Endothelial cell (in vitro differentiated cells): Measurements from ENCODE around the gene C1orf159. TPM values are rescaled to one million over a fixed set of nuclear protein-coding genes. Genes with fewer than 3 reads are reported as not detected.
"Not testable (repeated sequence)": the region's sequence is repeated elsewhere in the genome, so short reads cannot be mapped to it uniquely, and the experiment has no call there.

Source experiments
- DNase-seq: peaks from one replicate; pipeline ENCODE4 v3.0.0; 2021; ENCODE audit warnings: low spot score
- H3K27ac Mint-ChIP-seq: one replicate; pipeline ENCODE4 v1.8.0; 2021; ENCODE audit warnings: mixed read lengths, inconsistent platforms; ENCODE audit not compliant: unreplicated experiment
- H3K27me3 Mint-ChIP-seq: one replicate; pipeline ENCODE4 v1.8.0; 2021; ENCODE audit warnings: mild to moderate bottlenecking, moderate library complexity, mixed read lengths, inconsistent platforms; ENCODE audit not compliant: unreplicated experiment
- H3K36me3 Mint-ChIP-seq: one replicate; pipeline ENCODE4 v1.8.0; 2021; ENCODE audit warnings: mild to moderate bottlenecking, low read depth, mixed read lengths, inconsistent platforms; ENCODE audit not compliant: unreplicated experiment
- H3K4me1 Mint-ChIP-seq: one replicate; pipeline ENCODE4 v1.8.0; 2021; ENCODE audit warnings: mild to moderate bottlenecking, mixed read lengths, inconsistent platforms; ENCODE audit not compliant: unreplicated experiment
- H3K4me3 Mint-ChIP-seq: one replicate; pipeline ENCODE4 v1.8.0; 2021; ENCODE audit warnings: mild to moderate bottlenecking, mixed read lengths, inconsistent platforms; ENCODE audit not compliant: unreplicated experiment
- H3K9me3 Mint-ChIP-seq: one replicate; pipeline ENCODE4 v1.8.0; 2021; ENCODE audit warnings: mixed read lengths, inconsistent platforms; ENCODE audit not compliant: unreplicated experiment
- total RNA-seq: library from RNA; stranded (reverse); fragmentation: NEBNext Ultra II Directional; extraction: Animal tissue kit (Norgen Biotek cat#: 25700); gene quantifications from one replicate; pipeline ENCODE4 v1.2.1, GENCODE V29; 2021; ENCODE audit not compliant: unreplicated experiment
- TF ChIP-seq, protein P1 (sequence below): fragments of 200-600 bp; sonication (generic); IDR thresholded peaks from one replicate; pipeline ENCODE4 v1.5.0; 2021; ENCODE audit warnings: antibody characterized with exemption; ENCODE audit not compliant: unreplicated experiment

Gene C1orf159
- total RNA-seq, 1 donor from 2014 or later, result 16.6 TPM

DNA sequence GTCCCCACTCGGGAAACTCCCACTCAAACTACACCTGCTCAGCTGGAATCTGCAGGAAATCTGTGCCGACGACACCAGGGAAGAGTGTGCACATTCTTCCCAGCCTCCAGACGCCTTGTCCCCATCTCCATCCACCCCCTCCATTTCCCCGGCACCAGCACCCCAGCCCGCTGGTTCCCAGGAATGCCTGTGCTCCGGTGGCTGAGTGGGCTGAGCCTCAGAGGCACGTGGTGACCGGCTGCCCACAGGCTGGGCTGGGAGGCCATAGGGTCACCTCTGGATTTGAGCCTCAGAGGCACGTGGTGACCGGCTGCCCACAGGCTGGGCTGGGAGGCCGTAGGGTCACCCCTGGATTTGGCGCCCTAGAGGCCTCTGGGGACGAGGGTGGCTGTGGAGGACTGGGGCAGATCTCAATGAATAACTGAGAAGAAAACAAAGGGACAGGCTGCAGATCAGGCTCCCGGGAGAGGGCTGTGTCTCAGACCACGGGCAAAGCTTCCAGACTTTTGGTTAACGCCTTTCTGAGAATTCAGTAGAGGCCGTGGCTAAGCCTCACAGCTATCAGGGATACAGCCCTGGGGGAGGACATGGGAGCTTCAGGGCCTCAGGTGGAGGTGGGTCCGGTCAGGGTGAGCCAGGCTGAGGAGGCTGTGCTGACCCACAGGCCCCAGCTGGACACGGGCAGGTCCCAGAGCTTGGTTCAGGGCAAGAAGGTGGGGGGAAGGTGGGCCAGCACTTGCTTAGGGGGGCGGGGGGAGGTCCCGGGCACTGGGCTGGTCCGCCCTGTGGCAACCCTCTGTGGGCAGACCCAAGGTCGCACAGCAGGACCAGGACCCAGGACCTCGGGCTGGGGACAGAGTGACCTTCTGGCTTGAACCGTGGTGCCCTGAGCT lies 40.5 kb upstream of the C1orf159 start:
- Mint-ChIP-seq H3K9me3 (peaks cover 13% of the 10 kb centered on the region), H3K4me1 (no peaks in the 10 kb centered on the region), H3K27ac (peak overlapping the region; percentile 84), H3K27me3 (peaks cover 24% of the 10 kb centered on the region), H3K36me3 (peaks cover 14% of the 10 kb centered on the region), H3K4me3 (no peak overlapping the region)
- no peak for DNase-seq
- TF ChIP-seq, protein P1, sequence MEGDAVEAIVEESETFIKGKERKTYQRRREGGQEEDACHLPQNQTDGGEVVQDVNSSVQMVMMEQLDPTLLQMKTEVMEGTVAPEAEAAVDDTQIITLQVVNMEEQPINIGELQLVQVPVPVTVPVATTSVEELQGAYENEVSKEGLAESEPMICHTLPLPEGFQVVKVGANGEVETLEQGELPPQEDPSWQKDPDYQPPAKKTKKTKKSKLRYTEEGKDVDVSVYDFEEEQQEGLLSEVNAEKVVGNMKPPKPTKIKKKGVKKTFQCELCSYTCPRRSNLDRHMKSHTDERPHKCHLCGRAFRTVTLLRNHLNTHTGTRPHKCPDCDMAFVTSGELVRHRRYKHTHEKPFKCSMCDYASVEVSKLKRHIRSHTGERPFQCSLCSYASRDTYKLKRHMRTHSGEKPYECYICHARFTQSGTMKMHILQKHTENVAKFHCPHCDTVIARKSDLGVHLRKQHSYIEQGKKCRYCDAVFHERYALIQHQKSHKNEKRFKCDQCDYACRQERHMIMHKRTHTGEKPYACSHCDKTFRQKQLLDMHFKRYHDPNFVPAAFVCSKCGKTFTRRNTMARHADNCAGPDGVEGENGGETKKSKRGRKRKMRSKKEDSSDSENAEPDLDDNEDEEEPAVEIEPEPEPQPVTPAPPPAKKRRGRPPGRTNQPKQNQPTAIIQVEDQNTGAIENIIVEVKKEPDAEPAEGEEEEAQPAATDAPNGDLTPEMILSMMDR, result no peak

- Mint-ChIP-seq H3K27me3 (peaks cover 24% of the 10 kb centered on the region), H3K36me3 (peaks cover 14% of the 10 kb centered on the region), H3K4me1 (no peaks in the 10 kb centered on the region), H3K9me3 (peaks cover 13% of the 10 kb centered on the region), H3K27ac (no peak overlapping the region), H3K4me3 (no peak overlapping the region)
- no peak for DNase-seq
- TF ChIP-seq, protein P1, result no peak
Measured at GRCh38 chr1:1155258-1155657, 39.4 kb upstream of the C1orf159 start.

GRCh38 chr1:1153874-1154273 lies 38.0 kb upstream of the C1orf159 start:
- Mint-ChIP-seq H3K27ac (no peak overlapping the region), H3K9me3 (peaks cover 13% of the 10 kb centered on the region), H3K4me3 (peak overlapping the region; percentile 4), H3K27me3 (peaks cover 22% of the 10 kb centered on the region), H3K36me3 (peaks cover 14% of the 10 kb centered on the region), H3K4me1 (no peaks in the 10 kb centered on the region)
- TF ChIP-seq, protein P1, result no peak
- DNase-seq, result no peak

GRCh38 chr1:1153215-1153614 lies 37.3 kb upstream of the C1orf159 start:
- DNase-seq, H3K4me1 Mint-ChIP-seq: not testable (repeated sequence)
- Mint-ChIP-seq H3K27ac (peak overlapping the region; percentile 57), H3K4me3 (peak overlapping the region; percentile 71), H3K9me3 (peaks cover 13% of the 10 kb centered on the region), H3K36me3 (peaks cover 14% of the 10 kb centered on the region), H3K27me3 (peaks cover 22% of the 10 kb centered on the region)

GRCh38 chr1:1152431-1152830 lies 36.5 kb upstream of the C1orf159 start:
- H3K27ac Mint-ChIP-seq, DNase-seq, H3K4me1 Mint-ChIP-seq: not testable (repeated sequence)
- peaks cover 13% of the 10 kb centered on the region for H3K9me3 Mint-ChIP-seq
- H3K36me3 Mint-ChIP-seq, result peaks cover 14% of the 10 kb centered on the region
- peaks cover 24% of the 10 kb centered on the region for H3K27me3 Mint-ChIP-seq
- H3K4me3 Mint-ChIP-seq, result peak overlapping the region; percentile 65

DNA sequence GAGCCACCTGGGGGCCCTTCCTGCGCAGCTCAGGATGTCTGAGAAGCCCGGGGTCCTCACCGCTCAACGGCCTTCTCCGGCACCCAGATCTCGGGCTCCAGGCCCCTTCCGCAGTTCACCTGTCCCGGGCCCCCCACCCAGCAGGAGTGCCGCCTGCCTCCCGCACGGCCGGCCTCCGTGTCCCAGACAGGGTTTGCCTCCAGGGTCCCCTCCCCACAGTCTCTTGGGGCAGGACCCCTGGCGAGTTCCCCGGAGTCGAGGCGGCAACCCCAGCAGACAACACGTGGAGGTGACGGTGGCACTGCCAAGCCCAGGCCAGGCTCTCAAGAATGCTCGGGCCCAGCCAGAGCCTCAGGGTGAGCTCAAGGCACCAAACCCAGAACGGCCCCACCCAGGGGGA lies 35.4 kb upstream of the C1orf159 start:
- Mint-ChIP-seq H3K4me1 (no peaks in the 10 kb centered on the region), H3K4me3 (no peak overlapping the region), H3K27ac (no peak overlapping the region), H3K36me3 (peaks cover 14% of the 10 kb centered on the region), H3K27me3 (peaks cover 20% of the 10 kb centered on the region), H3K9me3 (peaks cover 13% of the 10 kb centered on the region)
- TF ChIP-seq, protein P1, result no peak
- DNase-seq, result no peak
